ENCODE results near the gene TBC1D22A. TPM values are rescaled to one million over a fixed set of nuclear protein-coding genes. Genes with fewer than 3 reads are reported as not detected.

TBC1D22A gene
- total RNA-seq, 1 experiment from 2014 or later = 27.6 TPM

GRCh38 chr22:47177334-47177815 lies 414.9 kb downstream of the TBC1D22A start:
- no peak for TF ChIP-seq CTCF (IDR thresholded peaks at IDR 0.05; ENCODE audit: unreplicated experiment)
- no TSS peak for BruUV-seq (replicated peaks)
- Mint-ChIP-seq H3K9me3 (ENCODE audit: low read depth, unreplicated experiment) (peaks cover 6% of the 10 kb centered on the region), H3K4me3 (ENCODE audit: low read depth, unreplicated experiment) (no peak overlapping the region), H3K4me1 (ENCODE audit: low read depth, unreplicated experiment) (no peaks in the 10 kb centered on the region), H3K36me3 (ENCODE audit: insufficient read depth, unreplicated experiment) (no peaks in the 10 kb centered on the region), H3K27ac (ENCODE audit: unreplicated experiment) (no peak overlapping the region), H3K27me3 (ENCODE audit: unreplicated experiment) (no peaks in the 10 kb centered on the region)
- intact Hi-C loops (cut with micrococcal nuclease; ENCODE audit: unreplicated experiment) = no loop called here
- CTCF ChIA-PET = no interaction called here
- DNase-seq = no peak

GRCh38 chr22:47178339-47178738 lies 415.9 kb downstream of the TBC1D22A start:
- no peak overlapping the region for H3K27ac Mint-ChIP-seq (ENCODE audit: unreplicated experiment)
- H3K27me3 Mint-ChIP-seq (ENCODE audit: unreplicated experiment) = no peaks in the 10 kb centered on the region
- peaks cover 9% of the 10 kb centered on the region for H3K9me3 Mint-ChIP-seq (ENCODE audit: low read depth, unreplicated experiment)
- intact Hi-C loops (cut with micrococcal nuclease; ENCODE audit: unreplicated experiment) = no loop called here
- DNase-seq = no peak
- no peak overlapping the region for H3K4me3 Mint-ChIP-seq (ENCODE audit: low read depth, unreplicated experiment)
- no peaks in the 10 kb centered on the region for H3K36me3 Mint-ChIP-seq (ENCODE audit: insufficient read depth, unreplicated experiment)
- TF ChIP-seq CTCF (IDR thresholded peaks at IDR 0.05; ENCODE audit: unreplicated experiment) = no peak
- BruUV-seq (replicated peaks) = no TSS peak
- no peaks in the 10 kb centered on the region for H3K4me1 Mint-ChIP-seq (ENCODE audit: low read depth, unreplicated experiment)
- CTCF ChIA-PET = no interaction called here

- no peak for TF ChIP-seq CTCF (IDR thresholded peaks at IDR 0.05; ENCODE audit: unreplicated experiment)
- no peak for DNase-seq
These were observed 418.3 kb downstream of the TBC1D22A start for GRCh38 chr22:47180796-47181195.

GRCh38 chr22:47187176-47187957 lies 424.9 kb downstream of the TBC1D22A start:
- no TSS peak for BruUV-seq (replicated peaks)
- intact Hi-C loops (cut with micrococcal nuclease; ENCODE audit: unreplicated experiment) = no loop called here

More at GRCh38 chr22:47180796-47181195, 418.3 kb downstream of the TBC1D22A start:
- CTCF ChIA-PET = no interaction called here
- Mint-ChIP-seq H3K9me3 (ENCODE audit: low read depth, unreplicated experiment) (peaks cover 26% of the 10 kb centered on the region), H3K4me3 (ENCODE audit: low read depth, unreplicated experiment) (no peak overlapping the region), H3K4me1 (ENCODE audit: low read depth, unreplicated experiment) (no peaks in the 10 kb centered on the region), H3K36me3 (ENCODE audit: insufficient read depth, unreplicated experiment) (no peaks in the 10 kb centered on the region), H3K27ac (ENCODE audit: unreplicated experiment) (no peak overlapping the region), H3K27me3 (ENCODE audit: unreplicated experiment) (no peaks in the 10 kb centered on the region)
- intact Hi-C loops (cut with micrococcal nuclease; ENCODE audit: unreplicated experiment) = no loop called here
- no TSS peak for BruUV-seq (replicated peaks)

More at GRCh38 chr22:47187176-47187957, 424.9 kb downstream of the TBC1D22A start:
- Mint-ChIP-seq H3K4me1 (ENCODE audit: low read depth, unreplicated experiment) (no peaks in the 10 kb centered on the region), H3K36me3 (ENCODE audit: insufficient read depth, unreplicated experiment) (no peaks in the 10 kb centered on the region), H3K27me3 (ENCODE audit: unreplicated experiment) (no peaks in the 10 kb centered on the region), H3K4me3 (ENCODE audit: low read depth, unreplicated experiment) (no peak overlapping the region), H3K27ac (ENCODE audit: unreplicated experiment) (no peak overlapping the region), H3K9me3 (ENCODE audit: low read depth, unreplicated experiment) (peaks cover 24% of the 10 kb centered on the region)
- CTCF ChIA-PET = no interaction called here
- TF ChIP-seq CTCF (IDR thresholded peaks at IDR 0.05; ENCODE audit: unreplicated experiment) = no peak
- no peak for DNase-seq
